HL-60 (cell line): ENCODE data around the gene TMC5.

Experiments
- GABPA ChIP-seq: IDR thresholded peaks from 2 replicates; pipeline ENCODE4 v1.6.1; 2012; ENCODE audit warnings: low read depth
- POLR2AphosphoS5 ChIP-seq: IDR thresholded peaks from 2 replicates; pipeline ENCODE4 v1.6.1; 2012; ENCODE audit warnings: low read depth
- SPI1 ChIP-seq: IDR thresholded peaks from 2 replicates; pipeline ENCODE4 v1.6.1; 2012; ENCODE audit warnings: low read depth, mild to moderate bottlenecking, borderline replicate concordance
- TF ChIP-seq, protein P1 (sequence below): IDR thresholded peaks from one replicate; pipeline ENCODE4 v1.5.1; 2011; ENCODE audit warnings: low read length, control low read depth, inconsistent platforms; ENCODE audit not compliant: insufficient read depth
- TF ChIP-seq, protein P2 (sequence below): IDR thresholded peaks from 2 replicates; pipeline ENCODE4 v1.6.1; 2012; ENCODE audit warnings: low read depth; ENCODE audit not compliant: insufficient replicate concordance

DNA sequence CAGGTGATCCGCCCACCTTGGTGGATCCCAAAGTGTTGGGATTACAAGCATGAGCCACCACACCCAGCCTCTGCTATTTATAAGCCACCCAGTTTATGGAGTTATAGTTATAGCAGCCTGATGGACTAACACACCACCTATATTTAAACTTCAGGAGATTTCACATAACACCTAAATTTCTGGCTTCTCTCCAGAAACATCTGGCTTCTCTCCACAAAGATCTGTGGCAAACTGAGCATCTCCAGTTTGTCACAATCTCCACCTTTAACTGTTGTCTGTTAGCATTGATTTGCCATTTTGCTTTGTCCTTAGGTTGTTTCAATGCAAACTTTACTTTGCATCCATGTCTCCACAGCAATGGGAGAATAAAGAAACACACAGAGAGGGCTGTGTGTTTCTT is 64.6 kb downstream of the TMC5 start:
- TF ChIP-seq, protein P1, sequence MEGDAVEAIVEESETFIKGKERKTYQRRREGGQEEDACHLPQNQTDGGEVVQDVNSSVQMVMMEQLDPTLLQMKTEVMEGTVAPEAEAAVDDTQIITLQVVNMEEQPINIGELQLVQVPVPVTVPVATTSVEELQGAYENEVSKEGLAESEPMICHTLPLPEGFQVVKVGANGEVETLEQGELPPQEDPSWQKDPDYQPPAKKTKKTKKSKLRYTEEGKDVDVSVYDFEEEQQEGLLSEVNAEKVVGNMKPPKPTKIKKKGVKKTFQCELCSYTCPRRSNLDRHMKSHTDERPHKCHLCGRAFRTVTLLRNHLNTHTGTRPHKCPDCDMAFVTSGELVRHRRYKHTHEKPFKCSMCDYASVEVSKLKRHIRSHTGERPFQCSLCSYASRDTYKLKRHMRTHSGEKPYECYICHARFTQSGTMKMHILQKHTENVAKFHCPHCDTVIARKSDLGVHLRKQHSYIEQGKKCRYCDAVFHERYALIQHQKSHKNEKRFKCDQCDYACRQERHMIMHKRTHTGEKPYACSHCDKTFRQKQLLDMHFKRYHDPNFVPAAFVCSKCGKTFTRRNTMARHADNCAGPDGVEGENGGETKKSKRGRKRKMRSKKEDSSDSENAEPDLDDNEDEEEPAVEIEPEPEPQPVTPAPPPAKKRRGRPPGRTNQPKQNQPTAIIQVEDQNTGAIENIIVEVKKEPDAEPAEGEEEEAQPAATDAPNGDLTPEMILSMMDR, result no peak
- TF ChIP-seq POLR2AphosphoS5, result no peak
- no peak for TF ChIP-seq SPI1
- TF ChIP-seq, protein P2, sequence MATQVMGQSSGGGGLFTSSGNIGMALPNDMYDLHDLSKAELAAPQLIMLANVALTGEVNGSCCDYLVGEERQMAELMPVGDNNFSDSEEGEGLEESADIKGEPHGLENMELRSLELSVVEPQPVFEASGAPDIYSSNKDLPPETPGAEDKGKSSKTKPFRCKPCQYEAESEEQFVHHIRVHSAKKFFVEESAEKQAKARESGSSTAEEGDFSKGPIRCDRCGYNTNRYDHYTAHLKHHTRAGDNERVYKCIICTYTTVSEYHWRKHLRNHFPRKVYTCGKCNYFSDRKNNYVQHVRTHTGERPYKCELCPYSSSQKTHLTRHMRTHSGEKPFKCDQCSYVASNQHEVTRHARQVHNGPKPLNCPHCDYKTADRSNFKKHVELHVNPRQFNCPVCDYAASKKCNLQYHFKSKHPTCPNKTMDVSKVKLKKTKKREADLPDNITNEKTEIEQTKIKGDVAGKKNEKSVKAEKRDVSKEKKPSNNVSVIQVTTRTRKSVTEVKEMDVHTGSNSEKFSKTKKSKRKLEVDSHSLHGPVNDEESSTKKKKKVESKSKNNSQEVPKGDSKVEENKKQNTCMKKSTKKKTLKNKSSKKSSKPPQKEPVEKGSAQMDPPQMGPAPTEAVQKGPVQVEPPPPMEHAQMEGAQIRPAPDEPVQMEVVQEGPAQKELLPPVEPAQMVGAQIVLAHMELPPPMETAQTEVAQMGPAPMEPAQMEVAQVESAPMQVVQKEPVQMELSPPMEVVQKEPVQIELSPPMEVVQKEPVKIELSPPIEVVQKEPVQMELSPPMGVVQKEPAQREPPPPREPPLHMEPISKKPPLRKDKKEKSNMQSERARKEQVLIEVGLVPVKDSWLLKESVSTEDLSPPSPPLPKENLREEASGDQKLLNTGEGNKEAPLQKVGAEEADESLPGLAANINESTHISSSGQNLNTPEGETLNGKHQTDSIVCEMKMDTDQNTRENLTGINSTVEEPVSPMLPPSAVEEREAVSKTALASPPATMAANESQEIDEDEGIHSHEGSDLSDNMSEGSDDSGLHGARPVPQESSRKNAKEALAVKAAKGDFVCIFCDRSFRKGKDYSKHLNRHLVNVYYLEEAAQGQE, result no peak
- TF ChIP-seq GABPA, result no peak
